CD4-positive, alpha-beta T cell treated with Interferon alpha-2 for 1 hour (primary cell): ENCODE results near the gene ZNF585A.
"Not testable (repeated sequence)": the region's sequence is repeated elsewhere in the genome, so short reads cannot be mapped to it uniquely, and the experiment has no call there.

Source experiments
- DNase-seq, 2 donors: peaks; one replicate each; pipeline ENCODE4 v3.0.0-alpha.2; 2020 to 2022

Gene ZNF585A

GRCh38 chr19:37172368-37173366 lies at the start of gene ZNF585A:
ZNF585A (minus strand) TSS chr19:37172695; CDS start chr19:37169910, 2,785 bp downstream.
- peak; percentile 94 to 95 for DNase-seq

GRCh38 chr19:37221136-37221535 lies 48.6 kb upstream of the ZNF585A start:
- no peak for DNase-seq

GRCh38 chr19:37220383-37220782 lies 47.9 kb upstream of the ZNF585A start:
- no peak for DNase-seq

GRCh38 chr19:37218592-37218935 lies 46.1 kb upstream of the ZNF585A start:
- peak in 1 of 2 donors; percentile 20 for DNase-seq

- peak; percentile 80 to 87 for DNase-seq
Observed at GRCh38 chr19:37217775-37218591, 45.5 kb upstream of the ZNF585A start, which contains the start of gene ZNF383. ZNF383 (plus strand) TSS chr19:37218214; CDS start chr19:37230454, 12,240 bp downstream.

GRCh38 chr19:37217480-37217774 lies 44.9 kb upstream of the ZNF585A start:
- DNase-seq = no peak

GRCh38 chr19:37197768-37198167 lies 25.3 kb upstream of the ZNF585A start:
- no peak for DNase-seq

- DNase-seq = not testable (repeated sequence)
Observed at GRCh38 chr19:37197115-37197514, 24.6 kb upstream of the ZNF585A start.

- not testable (repeated sequence) for DNase-seq
Observed at GRCh38 chr19:37195248-37195647, 22.8 kb upstream of the ZNF585A start.

GRCh38 chr19:37186071-37186470 lies 13.6 kb upstream of the ZNF585A start:
- not testable (repeated sequence) for DNase-seq

- no peak for DNase-seq
Observed at GRCh38 chr19:37165635-37166034, 6.9 kb downstream of the ZNF585A start.

- DNase-seq = no peak
Observed at GRCh38 chr19:37160153-37160552, 12.3 kb downstream of the ZNF585A start.

GRCh38 chr19:37148214-37148613 lies 24.3 kb downstream of the ZNF585A start:
- no peak for DNase-seq

- no peak for DNase-seq
Observed at GRCh38 chr19:37136111-37136510, 36.4 kb downstream of the ZNF585A start.

- DNase-seq = no peak
Observed at GRCh38 chr19:37128821-37129177, 43.7 kb downstream of the ZNF585A start.

GRCh38 chr19:37127999-37128820 lies 44.3 kb downstream of the ZNF585A start:
- DNase-seq = no peak

GRCh38 chr19:37122093-37122492 lies 50.4 kb downstream of the ZNF585A start:
- not testable (repeated sequence) for DNase-seq

- no peak for DNase-seq
Observed at GRCh38 chr19:37114001-37114400, 58.5 kb downstream of the ZNF585A start.

GRCh38 chr19:37111753-37112152 lies 60.7 kb downstream of the ZNF585A start:
- not testable (repeated sequence) for DNase-seq

GRCh38 chr19:37104135-37104534 lies 68.4 kb downstream of the ZNF585A start:
- DNase-seq = not testable (repeated sequence)

GRCh38 chr19:37098570-37098969 lies 73.9 kb downstream of the ZNF585A start:
- no peak for DNase-seq

GRCh38 chr19:37095859-37096258 lies 76.6 kb downstream of the ZNF585A start:
- DNase-seq = no peak
